K562 (cell line): ENCODE measurements around the gene SORCS2. TPM values are rescaled to one million over a fixed set of nuclear protein-coding genes. Genes with fewer than 3 reads are reported as not detected.

Experiments
- FOXM1 ChIP-seq, 2 experiments: fragments of 450-650 bp in 1 of 2; sonication (generic) in 1 of 2; formaldehyde crosslinking in 1 of 2; IDR thresholded peaks; 2 replicates each; pipeline versions ENCODE4 v1.6.1 to v1.9.0; 2017 to 2022; ENCODE audit warnings: low read depth in 2 of 2, mild to moderate bottlenecking in 2 of 2, missing genetic modification reagents in 1 of 2, moderate library complexity in 1 of 2
- MLLT1 ChIP-seq, 2 experiments: fragments of 450-650 bp; IDR thresholded peaks; 2 replicates each; pipeline ENCODE4 v1.6.1; 2016
- NR0B1 ChIP-seq: fragments of 450-650 bp; IDR thresholded peaks from one replicate; pipeline ENCODE4 v1.6.1; 2018; ENCODE audit warnings: mild to moderate bottlenecking, moderate library complexity; ENCODE audit not compliant: partially characterized antibody
- ZBTB40 ChIP-seq, 2 experiments: fragments of 450-650 bp in 1 of 2; sonication (generic) in 1 of 2; formaldehyde crosslinking in 1 of 2; IDR thresholded peaks; 2 replicates each; pipeline versions ENCODE4 v1.7.1 to v1.9.0; 2016 to 2022; ENCODE audit warnings: inconsistent platforms in 1 of 2, mild to moderate bottlenecking in 1 of 2, missing genetic modification reagents in 1 of 2
- polyA plus RNA-seq, 8 experiments: library from polyadenylated mRNA; depleted of rRNA in 4 of 8; stranded (reverse) in 5 of 8; unstranded in 3 of 8; fragments of >200 nt; fragmentation: Nextera tagmentation in 2 of 8; fragmentation: Illumina TruSeq in 1 of 8; extraction: Ambion mirVana in 2 of 8; extraction: Trizol in 1 of 8; gene quantifications; 2 replicates each; pipeline versions ENCODE4 v1.2.1 to v1.2.3, GENCODE V29; 2011 to 2014; ENCODE audit warnings: inconsistent platforms in 1 of 8, missing spikeins in 1 of 8
- total RNA-seq, 7 experiments: library from RNA; depleted of rRNA in 6 of 7; stranded (reverse); fragments of >200 nt in 6 of 7; fragmentation: Illumina TruSeq in 2 of 7; extraction: Trizol in 2 of 7; gene quantifications; 2 replicates each; pipeline versions ENCODE4 v1.2.1 to v1.2.3, GENCODE V29; 2011 to 2021; ENCODE audit warnings: low replicate concordance in 1 of 7

The SORCS2 gene
- total and polyA plus RNA-seq, 9 of the 15 experiments (the other 6 are each of a cell fraction or from before 2014, with no cell fraction given): not detected

GRCh38 chr4:7750972-7751371 lies 558.6 kb downstream of the SORCS2 start (continued):
- TF ChIP-seq NR0B1 (no peak), FOXM1 (IDR thresholded peaks at IDR 0.05; ENCODE audit: low read depth) (no peak), FOXM1 (CRISPR knock-in tag; IDR thresholded peaks at IDR 0.05; ENCODE audit: low read depth) (no peak), MLLT1 (IDR thresholded peaks at IDR 0.05) (no peak), ZBTB40 (IDR thresholded peaks at IDR 0.05) (no peak), ZBTB40 (CRISPR knock-in tag; IDR thresholded peaks at IDR 0.05) (no peak)
